HEK293 (cell line): ENCODE data around the gene SLC6A6.
A peak's percentile ranks its signal among the peaks of the same experiment; 100 is the strongest.

Source experiments
- CTCF ChIA-PET: fragments of 350-600 bp; formaldehyde crosslinking; extraction: SDS; loops from one replicate; lab custom pipeline; 2021; ENCODE audit warnings: antibody characterized with exemption; lab: Yijun Ruan, JAX
- POLR2A ChIA-PET: fragments of 300-600 bp; formaldehyde crosslinking; extraction: SDS; loops from one replicate; lab custom pipeline; 2020; ENCODE audit warnings: antibody characterized with exemption, inconsistent platforms; lab: Yijun Ruan, JAX
- H3K27ac ChIP-seq: fragments of 200-500 bp; sonication (Bioruptor generic); 2 replicates; pipeline ENCODE4 v1.5.1; 2014; ENCODE audit warnings: low read depth, low read length, control low read depth, inconsistent platforms; ENCODE audit errors: extremely low read depth
- H3K36me3 ChIP-seq, 2 experiments: fragments of 200-500 bp in 1 of 2; sonication (Bioruptor generic) in 1 of 2; 1 replicate in 1 of 2; 2 replicates in 1 of 2; pipeline ENCODE4 v1.5.1; 2014 to 2017; ENCODE audit warnings: inconsistent platforms in 2 of 2, low read length in 2 of 2; ENCODE audit not compliant: control insufficient read depth in 2 of 2, insufficient read depth in 1 of 2
- H3K4me1 ChIP-seq: fragments of 200-500 bp; sonication (Bioruptor generic); 2 replicates; pipeline ENCODE4 v1.5.1; 2014; ENCODE audit warnings: mild to moderate bottlenecking, low read length, inconsistent platforms; ENCODE audit not compliant: control insufficient read depth, insufficient read depth
- H3K4me3 ChIP-seq: 2 replicates; pipeline ENCODE4 v1.5.1; 2011; ENCODE audit warnings: low read depth, mild to moderate bottlenecking, control low read depth, low read length, moderate library complexity
- H3K9me3 ChIP-seq: fragments of 200-500 bp; sonication (Bioruptor generic); 2 replicates; pipeline ENCODE4 v1.5.1; 2014; ENCODE audit warnings: low read depth, low read length, inconsistent platforms; ENCODE audit not compliant: control insufficient read depth, insufficient read depth
- HOXD13 ChIP-seq: sonication (generic); formaldehyde crosslinking; IDR thresholded peaks from 2 replicates; pipeline ENCODE4 v1.8.0; 2022; ENCODE audit warnings: missing genetic modification reagents, borderline replicate concordance
- INSM2 ChIP-seq: fragments of 450-650 bp; formaldehyde crosslinking; IDR thresholded peaks from 2 replicates; pipeline ENCODE4 v1.5.1; 2016; ENCODE audit warnings: missing biosample characterization, missing genetic modification characterization
- KLF10 ChIP-seq: fragments of 450-650 bp; IDR thresholded peaks from 2 replicates; pipeline ENCODE4 v1.5.1; 2018; ENCODE audit warnings: missing biosample characterization, mild to moderate bottlenecking, missing genetic modification characterization
- PBX3 ChIP-seq: sonication (generic); formaldehyde crosslinking; IDR thresholded peaks from 2 replicates; pipeline ENCODE4 v1.8.1; 2022; ENCODE audit warnings: mild to moderate bottlenecking, moderate library complexity, missing genetic modification reagents
- PRDM4 ChIP-seq: fragments of 450-650 bp; formaldehyde crosslinking; IDR thresholded peaks from 2 replicates; pipeline ENCODE4 v1.5.1; 2017; ENCODE audit warnings: missing biosample characterization, missing genetic modification characterization
- RBAK ChIP-seq: fragments of 450-650 bp; formaldehyde crosslinking; IDR thresholded peaks from 2 replicates; pipeline ENCODE4 v1.5.1; 2016; ENCODE audit warnings: missing biosample characterization, missing genetic modification characterization
- ZNF10 ChIP-seq: fragments of 450-650 bp; formaldehyde crosslinking; IDR thresholded peaks from 2 replicates; pipeline ENCODE4 v1.5.1; 2017; ENCODE audit warnings: missing biosample characterization, missing genetic modification characterization
- ZNF121 ChIP-seq: fragments of 450-650 bp; formaldehyde crosslinking; IDR thresholded peaks from 2 replicates; pipeline ENCODE4 v1.5.1; 2016; ENCODE audit warnings: missing biosample characterization, missing genetic modification characterization
- ZNF133 ChIP-seq: fragments of 450-650 bp; formaldehyde crosslinking; IDR thresholded peaks from 2 replicates; pipeline ENCODE4 v1.5.1; 2016; ENCODE audit warnings: missing biosample characterization, missing genetic modification characterization
- ZNF16 ChIP-seq: fragments of 450-650 bp; formaldehyde crosslinking; IDR thresholded peaks from 2 replicates; pipeline ENCODE4 v1.5.1; 2016; ENCODE audit warnings: low read depth, missing biosample characterization, missing genetic modification characterization
- ZNF175 ChIP-seq: fragments of 450-650 bp; formaldehyde crosslinking; IDR thresholded peaks from 2 replicates; pipeline ENCODE4 v1.5.1; 2016; ENCODE audit warnings: missing biosample characterization, missing genetic modification characterization
- ZNF23 ChIP-seq: fragments of 450-650 bp; formaldehyde crosslinking; IDR thresholded peaks from 2 replicates; pipeline ENCODE4 v1.5.1; 2016; ENCODE audit warnings: missing biosample characterization, missing genetic modification characterization, borderline replicate concordance
- ZNF302 ChIP-seq: fragments of 450-650 bp; formaldehyde crosslinking; IDR thresholded peaks from 2 replicates; pipeline ENCODE4 v1.5.1; 2016; ENCODE audit warnings: missing biosample characterization, missing genetic modification characterization, low read depth
- ZNF366 ChIP-seq: fragments of 450-650 bp; formaldehyde crosslinking; conservative IDR thresholded peaks from 2 replicates; pipeline ENCODE4 v1.5.1; 2016; ENCODE audit warnings: missing biosample characterization, missing genetic modification characterization
- ZNF48 ChIP-seq: fragments of 450-650 bp; formaldehyde crosslinking; IDR thresholded peaks from 2 replicates; pipeline ENCODE4 v1.5.1; 2016; ENCODE audit warnings: missing biosample characterization, missing genetic modification characterization
- ZNF560 ChIP-seq: fragments of 450-650 bp; formaldehyde crosslinking; IDR thresholded peaks from 2 replicates; pipeline ENCODE4 v1.5.1; 2017; ENCODE audit warnings: missing biosample characterization, missing genetic modification characterization, borderline replicate concordance
- ZNF585B ChIP-seq: fragments of 450-650 bp; formaldehyde crosslinking; IDR thresholded peaks from 2 replicates; pipeline ENCODE4 v1.5.1; 2016; ENCODE audit warnings: missing biosample characterization, missing genetic modification characterization
- ZNF600 ChIP-seq: fragments of 450-650 bp; formaldehyde crosslinking; IDR thresholded peaks from 2 replicates; pipeline ENCODE4 v1.5.1; 2016; ENCODE audit warnings: missing biosample characterization, missing genetic modification characterization
- ZNF692 ChIP-seq: fragments of 450-650 bp; formaldehyde crosslinking; IDR thresholded peaks from 2 replicates; pipeline ENCODE4 v1.5.1; 2016; ENCODE audit warnings: missing biosample characterization, missing genetic modification characterization
- ZNF704 ChIP-seq: fragments of 450-650 bp; formaldehyde crosslinking; IDR thresholded peaks from 2 replicates; pipeline ENCODE4 v1.5.1; 2016; ENCODE audit warnings: missing biosample characterization, missing genetic modification characterization
- ZNF707 ChIP-seq: fragments of 450-650 bp; formaldehyde crosslinking; IDR thresholded peaks from 2 replicates; pipeline ENCODE4 v1.5.1; 2016; ENCODE audit warnings: missing biosample characterization, missing genetic modification characterization
- ZNF830 ChIP-seq: fragments of 450-650 bp; IDR thresholded peaks from 2 replicates; pipeline ENCODE4 v1.5.0; 2018; ENCODE audit warnings: missing biosample characterization, missing genetic modification characterization, low read depth, mild to moderate bottlenecking, moderate library complexity

SLC6A6 gene

GRCh38 chr3:14486460-14486859 is 84.1 kb downstream of the SLC6A6 start:
- no peaks in the 10 kb centered on the region for H3K9me3 ChIP-seq
- 0 out of 2 replicates have a peak, but pooled peaks have one; percentile 21 for TF ChIP-seq KLF10 (tag by site-specific recombination)
- TF ChIP-seq RBAK, result no peak
- no peak overlapping the region for H3K27ac ChIP-seq
- peaks cover 4 to 19% of the 10 kb centered on the region in 2 experiments; a peak in 2 of 3 replicates for H3K36me3 ChIP-seq
- no peaks in the 10 kb centered on the region for H3K4me1 ChIP-seq
- no peak overlapping the region for H3K4me3 ChIP-seq
- ChIA-PET POLR2A (no interaction called here), CTCF (interaction anchor here (0.6 to 2.2 kb wide), 3 partner anchors 23 to 283 kb away, joined by 3 to 7 read pairs (median 3); no protein-coding TSS in a partner anchor)

GRCh38 chr3:14487086-14487485 is 84.7 kb downstream of the SLC6A6 start:
- TF ChIP-seq INSM2 (tag by site-specific recombination) (no peak), ZNF600 (no peak), ZNF48 (no peak), ZNF830 (tag by site-specific recombination) (no peak), ZNF692 (tag by site-specific recombination) (no peak), PBX3 (CRISPR knock-in tag) (no peak), ZNF10 (tag by site-specific recombination) (no peak), ZNF23 (tag by site-specific recombination) (no peak), ZNF585B (tag by site-specific recombination) (no peak), ZNF16 (tag by site-specific recombination) (no peak), ZNF133 (tag by site-specific recombination) (no peak), ZNF366 (tag by site-specific recombination) (no peak), ZNF704 (no peak), PRDM4 (tag by site-specific recombination) (no peak), ZNF302 (tag by site-specific recombination) (no peak), ZNF121 (no peak), HOXD13 (CRISPR knock-in tag) (no peak), ZNF175 (tag by site-specific recombination) (no peak), ZNF560 (tag by site-specific recombination) (no peak), ZNF707 (tag by site-specific recombination) (no peak)
- ChIA-PET CTCF (interaction anchor here (0.9 to 2.2 kb wide), 2 partner anchors 22 to 284 kb away, joined by 3 to 7 read pairs; no protein-coding TSS in a partner anchor), POLR2A (no interaction called here)
- peaks cover 4 to 15% of the 10 kb centered on the region in 2 experiments; a peak in 2 of 3 replicates for H3K36me3 ChIP-seq
- H3K4me3 ChIP-seq, result no peak overlapping the region
- no peaks in the 10 kb centered on the region for H3K9me3 ChIP-seq
- no peaks in the 10 kb centered on the region for H3K4me1 ChIP-seq
- H3K27ac ChIP-seq, result no peak overlapping the region
